Body of pancreas (tissue), 4 donors: Measurements from ENCODE around the gene SCTR. TPM values are rescaled to one million over a fixed set of nuclear protein-coding genes. Genes with fewer than 3 reads are reported as not detected.

Experiments used
- ATAC-seq: fragments of 150-250 bp; one replicate; pipeline ENCODE4 v1.9.1; 2016
- DNase-seq, 4 donors: peaks; one replicate each; pipeline ENCODE4 v3.0.0-alpha.2; 2019
- H3K27ac ChIP-seq, 4 donors: fragments of 200-600 bp; sonication (generic); 1 replicate in 3 of 4; 2 replicates in 1 of 4; pipeline versions ENCODE4 v1.5.1 to v1.6.1; 2016 to 2019; ENCODE audit warnings: mild to moderate bottlenecking in 1 of 4, mixed read lengths in 1 of 4, moderate library complexity in 1 of 4
- H3K27me3 ChIP-seq, 2 donors: fragments of 200-600 bp; sonication (generic); one replicate each; pipeline ENCODE4 v1.6.0; 2016; ENCODE audit warnings: mild to moderate bottlenecking in 1 of 2
- H3K36me3 ChIP-seq, 2 donors: fragments of 200-600 bp; sonication (generic); replicated peaks in 1 of 2; 2 replicates each; pipeline ENCODE4 v1.5.1; 2016; ENCODE audit warnings: low read depth in 2 of 2; ENCODE audit not compliant: insufficient read depth in 1 of 2
- H3K4me1 ChIP-seq: fragments of 200-600 bp; sonication (generic); one replicate; pipeline ENCODE4 v1.6.0; 2016
- H3K4me3 ChIP-seq, 2 donors: fragments of 200-600 bp; sonication (generic); 1 replicate in 1 of 2; 2 replicates in 1 of 2; pipeline ENCODE4 v1.5.1; 2016 to 2019
- H3K9me3 ChIP-seq, 3 donors: fragments of 200-600 bp; sonication (generic); 1 replicate in 2 of 3; 2 replicates in 1 of 3; pipeline ENCODE4 v1.5.1; 2016
- POLR2A ChIP-seq, 3 donors: fragments of 450-650 bp; IDR thresholded peaks; one replicate each; pipeline ENCODE4 v1.6.1; 2016; ENCODE audit warnings: antibody characterized with exemption in 3 of 3, mild to moderate bottlenecking in 2 of 3
- WGBS, 2 donors: methylation state at CpG; one replicate each; pipeline ENCODE4 v1.1.5; 2017; 5-methylcytosine and 5-hydroxymethylcytosine counted together
- intact Hi-C: fragments of 100-400 bp; cut with DNase I; formaldehyde crosslinking; loops from one replicate; pipeline ENCODE4 v1.15.1; 2023
- total RNA-seq, 2 donors: library from RNA; depleted of rRNA; stranded (reverse); fragments of >200 nt; gene quantifications; one replicate each; pipeline ENCODE4 v1.1.0, GENCODE V29; 2016
- TF ChIP-seq, protein P1 (sequence below), 7 experiments: fragments of 450-650 bp in 4 of 7; fragments of 200-600 bp in 3 of 7; sonication (generic) in 3 of 7; IDR thresholded peaks; one replicate each; pipeline ENCODE4 v1.5.1; 2016 to 2019; ENCODE audit warnings: antibody characterized with exemption in 7 of 7

The SCTR gene
- total RNA-seq, 2 donors from 2014 or later, result 69.0 to 183 TPM

DNA sequence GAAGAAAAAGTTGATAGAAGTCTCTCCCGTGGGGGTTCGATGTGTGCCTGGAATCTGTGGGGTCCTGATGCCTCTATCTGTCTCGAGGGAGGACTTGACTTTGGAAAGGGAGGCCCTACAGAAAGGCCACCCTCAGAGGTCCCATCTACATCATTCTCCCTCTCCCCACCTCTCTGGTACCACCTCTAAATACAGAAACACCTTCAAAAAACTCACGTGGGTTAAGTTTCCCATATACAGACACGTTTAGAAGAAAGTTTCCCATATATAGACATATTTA lies 97.9 kb downstream of the SCTR start:
- H3K9me3 ChIP-seq, result no peaks in the 10 kb centered on the region
- H3K36me3 ChIP-seq, result no peaks in the 10 kb centered on the region
- ATAC-seq, result no peak
- no peak for TF ChIP-seq POLR2A (IDR thresholded peaks at IDR 0.05)
- TF ChIP-seq, protein P1, sequence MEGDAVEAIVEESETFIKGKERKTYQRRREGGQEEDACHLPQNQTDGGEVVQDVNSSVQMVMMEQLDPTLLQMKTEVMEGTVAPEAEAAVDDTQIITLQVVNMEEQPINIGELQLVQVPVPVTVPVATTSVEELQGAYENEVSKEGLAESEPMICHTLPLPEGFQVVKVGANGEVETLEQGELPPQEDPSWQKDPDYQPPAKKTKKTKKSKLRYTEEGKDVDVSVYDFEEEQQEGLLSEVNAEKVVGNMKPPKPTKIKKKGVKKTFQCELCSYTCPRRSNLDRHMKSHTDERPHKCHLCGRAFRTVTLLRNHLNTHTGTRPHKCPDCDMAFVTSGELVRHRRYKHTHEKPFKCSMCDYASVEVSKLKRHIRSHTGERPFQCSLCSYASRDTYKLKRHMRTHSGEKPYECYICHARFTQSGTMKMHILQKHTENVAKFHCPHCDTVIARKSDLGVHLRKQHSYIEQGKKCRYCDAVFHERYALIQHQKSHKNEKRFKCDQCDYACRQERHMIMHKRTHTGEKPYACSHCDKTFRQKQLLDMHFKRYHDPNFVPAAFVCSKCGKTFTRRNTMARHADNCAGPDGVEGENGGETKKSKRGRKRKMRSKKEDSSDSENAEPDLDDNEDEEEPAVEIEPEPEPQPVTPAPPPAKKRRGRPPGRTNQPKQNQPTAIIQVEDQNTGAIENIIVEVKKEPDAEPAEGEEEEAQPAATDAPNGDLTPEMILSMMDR (IDR thresholded peaks at IDR 0.05), result no peak
- H3K4me3 ChIP-seq, result no peak overlapping the region
- H3K27ac ChIP-seq, result peak overlapping the region in 1 of 4 donors; percentile 37
- intact Hi-C loops, result no loop called here
- WGBS, 2 donors, result 46 to 47% methylated on average over 5 of the region's 5 CpGs
- no peak for DNase-seq
- H3K27me3 ChIP-seq, result no peaks in the 10 kb centered on the region
- H3K4me1 ChIP-seq, result peaks cover 45% of the 10 kb centered on the region

DNA sequence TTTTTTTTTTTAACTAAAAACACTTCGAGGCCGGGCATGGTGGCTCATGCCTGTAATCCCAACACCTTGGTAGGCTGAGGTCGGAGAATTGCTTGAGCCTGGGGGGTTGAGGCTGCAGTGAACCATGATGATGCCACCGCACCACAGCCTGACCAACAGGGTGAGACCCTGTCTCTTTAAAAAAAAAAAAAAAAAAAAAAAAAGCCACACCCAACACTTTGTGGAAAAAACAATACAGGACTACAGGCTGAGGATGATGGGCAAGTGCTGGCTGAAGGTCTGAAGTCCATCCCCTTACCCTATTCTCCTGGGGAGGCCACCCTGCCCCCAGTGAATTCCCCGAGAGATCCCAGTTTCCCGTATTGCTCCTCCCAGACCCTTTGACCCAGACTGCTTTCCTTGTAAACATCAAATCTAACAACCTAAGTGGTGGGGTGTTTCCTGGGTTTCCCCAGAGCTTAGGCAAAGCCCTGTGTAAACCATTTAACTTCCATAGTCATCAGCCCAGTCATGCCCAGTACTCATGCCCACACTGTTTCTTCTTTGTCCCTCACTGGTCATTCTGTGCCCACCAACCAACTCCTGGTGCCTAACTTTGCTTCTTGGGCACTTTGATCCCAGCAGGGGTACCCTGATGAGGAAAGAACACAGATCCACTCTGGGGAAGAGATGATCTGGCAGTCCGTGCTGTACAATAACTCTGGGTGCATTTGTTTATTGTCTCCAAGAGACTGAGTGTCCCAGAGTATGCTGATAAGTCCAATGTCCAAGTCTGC lies 98.5 kb downstream of the SCTR start:
- no peaks in the 10 kb centered on the region for H3K27me3 ChIP-seq
- H3K9me3 ChIP-seq, result no peaks in the 10 kb centered on the region
- intact Hi-C loops, result no loop called here
- 65 to 84% methylated on average over 7 of the region's 7 CpGs for WGBS, 2 donors
- no peak for ATAC-seq
- H3K4me1 ChIP-seq, result peaks cover 45% of the 10 kb centered on the region
- no peaks in the 10 kb centered on the region for H3K36me3 ChIP-seq
- DNase-seq, result no peak
- H3K4me3 ChIP-seq, result no peak overlapping the region
- TF ChIP-seq POLR2A (IDR thresholded peaks at IDR 0.05), result no peak
- TF ChIP-seq, protein P1 (IDR thresholded peaks at IDR 0.05), result no peak
- no peak overlapping the region for H3K27ac ChIP-seq

DNA sequence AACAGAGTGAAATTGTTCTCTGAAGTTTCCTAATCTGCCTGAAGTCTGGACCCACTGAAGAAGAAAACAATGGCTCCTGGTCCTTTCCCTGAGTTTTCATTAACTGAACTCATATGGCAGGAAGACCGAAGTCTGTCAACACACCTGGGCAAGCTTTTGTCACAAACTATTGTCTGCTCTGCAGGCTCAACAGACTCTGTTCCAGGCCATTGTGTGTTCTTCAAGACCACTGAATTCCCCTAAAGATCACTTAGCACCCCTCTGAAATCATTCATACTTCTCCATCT lies 99.2 kb downstream of the SCTR start:
- Histone ChIP-seq H3K27ac (no peak overlapping the region), H3K36me3 (no peaks in the 10 kb centered on the region), H3K9me3 (no peaks in the 10 kb centered on the region), H3K4me3 (no peak overlapping the region), H3K27me3 (no peaks in the 10 kb centered on the region), H3K4me1 (peaks cover 50% of the 10 kb centered on the region)
- no peak for DNase-seq
- intact Hi-C loops, result no loop called here
- 90 to 100% methylated on average over 1 of the region's 1 CpG for WGBS, 2 donors
- ATAC-seq, result no peak
- no peak for TF ChIP-seq POLR2A (IDR thresholded peaks at IDR 0.05)
- TF ChIP-seq, protein P1 (IDR thresholded peaks at IDR 0.05), result no peak

DNA sequence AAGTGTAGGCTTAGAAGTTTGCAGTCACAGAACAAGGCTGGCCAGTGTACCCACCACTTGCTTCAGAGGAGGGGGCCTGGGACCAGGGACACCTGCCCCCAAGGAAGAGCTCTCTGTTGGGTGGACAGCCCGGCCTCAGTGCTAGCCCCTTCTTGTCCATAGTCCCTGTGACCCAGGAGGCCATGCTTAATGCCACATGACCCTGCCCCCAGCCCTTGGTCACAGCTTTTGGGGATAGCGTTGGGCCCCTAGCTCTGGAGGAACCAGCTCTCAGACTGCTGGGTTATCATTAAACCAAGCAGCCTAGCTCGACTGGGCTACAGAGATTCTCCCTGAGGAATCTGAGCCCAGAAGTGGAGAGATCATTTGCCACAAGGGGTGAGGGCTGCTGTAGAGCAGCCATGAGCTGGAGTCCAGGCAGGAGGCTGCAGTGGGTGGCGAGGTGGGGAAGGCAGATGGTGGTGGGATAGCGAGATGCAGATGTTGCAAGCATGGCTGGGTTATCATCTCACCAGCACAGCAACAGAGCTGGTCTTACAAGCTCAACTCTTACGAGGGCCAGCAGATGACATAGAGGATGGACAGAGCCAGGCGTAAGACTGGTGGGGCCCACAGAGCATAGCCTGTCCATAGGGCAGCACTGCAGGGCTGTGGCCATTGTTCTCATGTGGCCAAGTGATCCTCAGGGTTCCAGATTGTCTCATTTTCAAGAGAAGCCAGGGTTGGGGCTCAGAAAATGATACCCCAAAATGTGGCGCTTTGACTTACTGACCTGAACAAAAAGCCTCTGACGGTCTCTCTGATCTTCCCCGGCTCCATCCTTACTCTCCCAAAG lies 99.8 kb downstream of the SCTR start:
- no peak for ATAC-seq
- Histone ChIP-seq H3K36me3 (no peaks in the 10 kb centered on the region), H3K27ac (no peak overlapping the region), H3K9me3 (no peaks in the 10 kb centered on the region), H3K27me3 (no peaks in the 10 kb centered on the region), H3K4me3 (no peak overlapping the region), H3K4me1 (peaks cover 56% of the 10 kb centered on the region)
- intact Hi-C loops, result no loop called here
- no peak for DNase-seq
- 92 to 96% methylated on average over 8 to 10 of the region's 10 CpGs for WGBS, 2 donors
- TF ChIP-seq, protein P1 (IDR thresholded peaks at IDR 0.05), result no peak
- TF ChIP-seq POLR2A (IDR thresholded peaks at IDR 0.05), result no peak
